SK-N-SH treated with all-trans-retinoic acid at 6 μM for 48 hours (cell line): Measurements from ENCODE around the gene F2RL2.

ENCODE experiments used
- ATAC-seq: fragments of 200-7000 bp; cut with Tn5 transposase; 3 replicates; pipeline ENCODE4 v1.9.1; 2020; ENCODE audit warnings: mild to moderate bottlenecking, moderate library complexity
- ARNTL ChIP-seq: fragments of 450-650 bp; formaldehyde crosslinking; IDR thresholded peaks from 2 replicates; pipeline ENCODE4 v1.5.0; 2020; ENCODE audit warnings: low read depth, mild to moderate bottlenecking, moderate library complexity, borderline replicate concordance
- BACH2 ChIP-seq: fragments of 250-450 bp; sonication (Bioruptor Pico); IDR thresholded peaks from 2 replicates; pipeline ENCODE4 v1.9.0; 2021; ENCODE audit warnings: mild to moderate bottlenecking, borderline replicate concordance
- CREB5 ChIP-seq: fragments of 250-450 bp; sonication (Bioruptor Pico); IDR thresholded peaks from 2 replicates; pipeline ENCODE4 v1.5.1; 2020; ENCODE audit warnings: low read depth, mild to moderate bottlenecking, moderate library complexity
- CSDC2 ChIP-seq: fragments of 250-450 bp; sonication (Bioruptor Pico); IDR thresholded peaks from 2 replicates; pipeline ENCODE4 v1.5.0; 2020; ENCODE audit warnings: mild to moderate bottlenecking, moderate library complexity
- ESRRG ChIP-seq: fragments of 250-450 bp; sonication (Bioruptor Pico); IDR thresholded peaks from 2 replicates; pipeline ENCODE4 v1.6.1; 2021; ENCODE audit warnings: mild to moderate bottlenecking
- GLIS3 ChIP-seq: fragments of 250-450 bp; sonication (Bioruptor Pico); IDR thresholded peaks from 2 replicates; pipeline ENCODE4 v1.5.0; 2020; ENCODE audit warnings: mild to moderate bottlenecking, moderate library complexity
- ISL1 ChIP-seq: fragments of 250-450 bp; sonication (Bioruptor Pico); IDR thresholded peaks from 2 replicates; pipeline ENCODE4 v2.1.2; 2022; ENCODE audit warnings: mild to moderate bottlenecking, moderate library complexity
- OSR1 ChIP-seq: fragments of 250-450 bp; sonication (Bioruptor Pico); IDR thresholded peaks from 2 replicates; pipeline ENCODE4 v1.8.0; 2022; ENCODE audit warnings: moderate library complexity, mild to moderate bottlenecking, inconsistent platforms
- PPARA ChIP-seq: fragments of 250-450 bp; sonication (Bioruptor Pico); IDR thresholded peaks from 2 replicates; pipeline ENCODE4 v1.5.0; 2020; ENCODE audit warnings: mild to moderate bottlenecking, borderline replicate concordance
- RARB ChIP-seq: fragments of 250-450 bp; sonication (Bioruptor Pico); IDR thresholded peaks from 2 replicates; pipeline ENCODE4 v1.8.0; 2021; ENCODE audit warnings: mild to moderate bottlenecking, moderate library complexity
- SNAI2 ChIP-seq: fragments of 250-450 bp; sonication (Bioruptor Pico); IDR thresholded peaks from 2 replicates; pipeline ENCODE4 v1.5.0; 2020; ENCODE audit warnings: mild to moderate bottlenecking, moderate library complexity
- TCF4 ChIP-seq: fragments of 250-450 bp; sonication (Bioruptor Pico); IDR thresholded peaks from 2 replicates; pipeline ENCODE4 v1.8.0; 2021; ENCODE audit warnings: mild to moderate bottlenecking, moderate library complexity, borderline replicate concordance
- TOX ChIP-seq: fragments of 250-450 bp; sonication (Bioruptor Pico); IDR thresholded peaks from 2 replicates; pipeline ENCODE4 v1.8.0; 2021; ENCODE audit warnings: mild to moderate bottlenecking, moderate library complexity, borderline replicate concordance
- ZC3H10 ChIP-seq: fragments of 250-450 bp; sonication (Bioruptor Pico); IDR thresholded peaks from 2 replicates; pipeline ENCODE4 v1.5.1; 2021; ENCODE audit warnings: mild to moderate bottlenecking, moderate library complexity
- ZFP3 ChIP-seq: fragments of 250-450 bp; sonication (Bioruptor Pico); IDR thresholded peaks from 2 replicates; pipeline ENCODE4 v1.5.0; 2020; ENCODE audit warnings: mild to moderate bottlenecking, moderate library complexity
- ZFP30 ChIP-seq: fragments of 450-650 bp; formaldehyde crosslinking; IDR thresholded peaks from 2 replicates; pipeline ENCODE4 v1.5.0; 2022; ENCODE audit warnings: mild to moderate bottlenecking, moderate library complexity
- ZNF565 ChIP-seq: fragments of 450-650 bp; formaldehyde crosslinking; conservative IDR thresholded peaks from 2 replicates; pipeline ENCODE4 v1.5.0; 2020; ENCODE audit warnings: low read depth, mild to moderate bottlenecking, moderate library complexity
- ZNF70 ChIP-seq: fragments of 450-650 bp; formaldehyde crosslinking; IDR thresholded peaks from 2 replicates; pipeline ENCODE4 v1.5.0; 2020; ENCODE audit warnings: mild to moderate bottlenecking, moderate library complexity
- TF ChIP-seq, protein P1 (sequence below): fragments of 250-450 bp; sonication (Bioruptor Pico); IDR thresholded peaks from 2 replicates; pipeline ENCODE4 v1.8.0; 2021; ENCODE audit warnings: low read depth, mild to moderate bottlenecking, moderate library complexity, borderline replicate concordance
- TF ChIP-seq, protein P2 (sequence below): fragments of 250-450 bp; sonication (Bioruptor Pico); IDR thresholded peaks from 2 replicates; pipeline ENCODE4 v1.5.1; 2021; ENCODE audit warnings: mild to moderate bottlenecking, moderate library complexity
- TF ChIP-seq, protein P3 (sequence below): fragments of 250-450 bp; sonication (Bioruptor Pico); IDR thresholded peaks from 2 replicates; pipeline ENCODE4 v1.8.0; 2020; ENCODE audit warnings: mild to moderate bottlenecking, moderate library complexity, borderline replicate concordance

The F2RL2 gene

DNA sequence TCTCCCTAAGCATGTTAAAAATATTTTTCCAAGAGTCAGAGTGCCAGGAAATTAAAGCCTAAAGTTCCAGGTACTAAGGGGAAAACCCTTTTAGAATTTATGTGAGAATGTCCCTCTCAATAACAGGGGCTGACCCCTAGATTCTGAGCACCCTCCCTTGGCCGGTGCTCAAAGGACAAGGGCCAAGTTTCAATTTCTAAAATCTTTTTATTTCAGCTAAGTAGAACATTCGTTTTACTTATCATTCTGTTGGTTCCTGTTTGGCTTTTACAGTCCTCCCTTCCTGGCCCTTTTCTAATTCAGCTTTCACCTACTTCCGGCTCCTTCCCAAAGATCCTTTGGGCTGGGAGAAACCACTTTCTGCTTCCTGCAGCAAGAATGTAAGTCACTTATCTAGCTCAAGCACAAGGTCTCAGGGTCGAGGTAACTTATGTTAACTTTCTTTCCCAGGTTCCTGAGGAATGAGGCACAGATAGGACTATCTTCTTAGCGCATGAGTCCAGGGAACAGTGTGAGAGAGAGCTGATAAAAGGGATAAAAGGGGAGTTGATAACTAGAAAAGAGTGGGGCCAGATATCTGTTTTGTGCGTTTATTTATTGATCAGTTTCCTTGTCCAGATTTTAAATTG, 34.6 kb upstream of the F2RL2 start:
- no peak for TF ChIP-seq PPARA
- TF ChIP-seq ARNTL: no peak
- TF ChIP-seq ZFP3 (CRISPR knock-in tag): no peak
- TF ChIP-seq ISL1: no peak
- TF ChIP-seq TOX: no peak
- TF ChIP-seq, protein P1, sequence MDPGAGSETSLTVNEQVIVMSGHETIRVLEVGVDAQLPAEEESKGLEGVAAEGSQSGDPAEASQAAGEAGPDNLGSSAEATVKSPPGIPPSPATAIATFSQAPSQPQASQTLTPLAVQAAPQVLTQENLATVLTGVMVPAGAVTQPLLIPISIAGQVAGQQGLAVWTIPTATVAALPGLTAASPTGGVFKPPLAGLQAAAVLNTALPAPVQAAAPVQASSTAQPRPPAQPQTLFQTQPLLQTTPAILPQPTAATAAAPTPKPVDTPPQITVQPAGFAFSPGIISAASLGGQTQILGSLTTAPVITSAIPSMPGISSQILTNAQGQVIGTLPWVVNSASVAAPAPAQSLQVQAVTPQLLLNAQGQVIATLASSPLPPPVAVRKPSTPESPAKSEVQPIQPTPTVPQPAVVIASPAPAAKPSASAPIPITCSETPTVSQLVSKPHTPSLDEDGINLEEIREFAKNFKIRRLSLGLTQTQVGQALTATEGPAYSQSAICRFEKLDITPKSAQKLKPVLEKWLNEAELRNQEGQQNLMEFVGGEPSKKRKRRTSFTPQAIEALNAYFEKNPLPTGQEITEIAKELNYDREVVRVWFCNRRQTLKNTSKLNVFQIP (CRISPR knock-in tag): no peak
- TF ChIP-seq, protein P2, sequence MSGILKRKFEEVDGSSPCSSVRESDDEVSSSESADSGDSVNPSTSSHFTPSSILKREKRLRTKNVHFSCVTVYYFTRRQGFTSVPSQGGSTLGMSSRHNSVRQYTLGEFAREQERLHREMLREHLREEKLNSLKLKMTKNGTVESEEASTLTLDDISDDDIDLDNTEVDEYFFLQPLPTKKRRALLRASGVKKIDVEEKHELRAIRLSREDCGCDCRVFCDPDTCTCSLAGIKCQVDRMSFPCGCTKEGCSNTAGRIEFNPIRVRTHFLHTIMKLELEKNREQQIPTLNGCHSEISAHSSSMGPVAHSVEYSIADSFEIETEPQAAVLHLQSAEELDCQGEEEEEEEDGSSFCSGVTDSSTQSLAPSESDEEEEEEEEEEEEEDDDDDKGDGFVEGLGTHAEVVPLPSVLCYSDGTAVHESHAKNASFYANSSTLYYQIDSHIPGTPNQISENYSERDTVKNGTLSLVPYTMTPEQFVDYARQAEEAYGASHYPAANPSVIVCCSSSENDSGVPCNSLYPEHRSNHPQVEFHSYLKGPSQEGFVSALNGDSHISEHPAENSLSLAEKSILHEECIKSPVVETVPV (CRISPR knock-in tag): no peak
- no peak for TF ChIP-seq ZFP30 (CRISPR knock-in tag)
- TF ChIP-seq TCF4 (CRISPR knock-in tag): no peak
- no peak for TF ChIP-seq GLIS3
- TF ChIP-seq, protein P3, sequence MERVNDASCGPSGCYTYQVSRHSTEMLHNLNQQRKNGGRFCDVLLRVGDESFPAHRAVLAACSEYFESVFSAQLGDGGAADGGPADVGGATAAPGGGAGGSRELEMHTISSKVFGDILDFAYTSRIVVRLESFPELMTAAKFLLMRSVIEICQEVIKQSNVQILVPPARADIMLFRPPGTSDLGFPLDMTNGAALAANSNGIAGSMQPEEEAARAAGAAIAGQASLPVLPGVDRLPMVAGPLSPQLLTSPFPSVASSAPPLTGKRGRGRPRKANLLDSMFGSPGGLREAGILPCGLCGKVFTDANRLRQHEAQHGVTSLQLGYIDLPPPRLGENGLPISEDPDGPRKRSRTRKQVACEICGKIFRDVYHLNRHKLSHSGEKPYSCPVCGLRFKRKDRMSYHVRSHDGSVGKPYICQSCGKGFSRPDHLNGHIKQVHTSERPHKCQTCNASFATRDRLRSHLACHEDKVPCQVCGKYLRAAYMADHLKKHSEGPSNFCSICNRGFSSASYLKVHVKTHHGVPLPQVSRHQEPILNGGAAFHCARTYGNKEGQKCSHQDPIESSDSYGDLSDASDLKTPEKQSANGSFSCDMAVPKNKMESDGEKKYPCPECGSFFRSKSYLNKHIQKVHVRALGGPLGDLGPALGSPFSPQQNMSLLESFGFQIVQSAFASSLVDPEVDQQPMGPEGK: no peak
- no peak for TF ChIP-seq RARB
- TF ChIP-seq BACH2 (CRISPR knock-in tag): no peak
- no peak for TF ChIP-seq ZNF70 (CRISPR knock-in tag)
- no peak for TF ChIP-seq CREB5
- no peak for TF ChIP-seq CSDC2 (CRISPR knock-in tag)
- TF ChIP-seq SNAI2 (CRISPR knock-in tag): no peak
- no peak for TF ChIP-seq ZC3H10
- ATAC-seq: no peak

DNA sequence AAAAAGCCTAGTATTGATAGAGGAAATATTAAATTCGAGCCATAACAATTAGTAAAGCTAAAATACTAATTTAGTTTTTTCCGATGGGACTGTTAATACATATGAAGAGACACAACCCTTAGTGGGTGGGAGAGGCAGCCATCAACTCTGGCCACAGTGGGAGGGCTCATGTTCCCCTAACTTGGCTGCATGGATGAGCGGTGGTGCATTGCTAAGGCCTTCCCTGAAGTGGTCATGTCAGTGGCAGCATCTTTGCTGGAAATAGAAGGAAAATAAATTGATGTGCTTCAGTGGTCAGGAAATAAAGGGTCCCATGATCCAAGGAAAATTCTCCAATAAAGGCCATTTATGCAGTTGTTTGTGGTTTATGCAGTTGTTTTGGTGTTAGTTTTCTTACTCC, 33.9 kb upstream of the F2RL2 start:
- no peak for TF ChIP-seq ZFP3 (CRISPR knock-in tag)
- no peak for ATAC-seq

- TF ChIP-seq ZFP30 (CRISPR knock-in tag) (no peak), OSR1 (CRISPR knock-in tag) (no peak), ISL1 (no peak)
- TF ChIP-seq, protein P2 (CRISPR knock-in tag): no peak
- TF ChIP-seq, all 23 proteins: peak for 0
- no peak for ATAC-seq
Measured at GRCh38 chr5:76652809-76653414, 29.7 kb upstream of the F2RL2 start.

DNA sequence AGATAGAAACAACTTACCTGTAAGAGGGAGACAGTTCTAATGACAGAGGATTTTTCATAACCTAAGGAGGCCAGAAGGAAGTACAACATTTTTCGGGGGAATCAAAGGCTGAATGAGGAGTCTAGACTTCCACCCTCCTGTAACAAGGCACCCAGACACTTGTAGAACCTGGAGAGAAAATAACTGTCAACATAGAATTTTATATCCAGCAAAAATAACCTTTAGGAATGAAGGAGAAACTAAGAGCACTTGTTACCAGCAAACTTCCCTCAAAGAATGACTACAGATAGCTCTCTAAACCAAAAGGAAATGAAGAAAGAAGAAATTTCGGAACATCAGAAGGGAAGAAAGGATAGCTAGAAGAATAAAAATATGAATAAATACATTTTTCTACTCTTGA, 25.9 kb upstream of the F2RL2 start:
- ATAC-seq: no peak
- TF ChIP-seq, protein P1 (CRISPR knock-in tag): no peak
- no peak for TF ChIP-seq ESRRG
- TF ChIP-seq ZFP30 (CRISPR knock-in tag): no peak
- TF ChIP-seq, protein P2 (CRISPR knock-in tag): no peak
- TF ChIP-seq ZNF565: no peak
- no peak for TF ChIP-seq TCF4 (CRISPR knock-in tag)
- TF ChIP-seq ARNTL: no peak
